IMR-90 (cell line): ENCODE results near the gene PLD5. TPM values are rescaled to one million over a fixed set of nuclear protein-coding genes. Genes with fewer than 3 reads are reported as not detected.

Experiments used
- ATAC-seq: fragments of 200-7000 bp; cut with Tn5 transposase; 2 replicates; pipeline ENCODE4 v1.9.1; 2020; ENCODE audit warnings: low read depth, mild to moderate bottlenecking, moderate library complexity
- BruUV-seq: library from RNA; stranded (reverse); fragments of 400-500 nt; replicated peaks from 2 replicates; lab custom pipeline; 2021; lab: Mats Ljungman, UMichigan
- CTCF ChIA-PET: fragments of 300-600 bp; formaldehyde crosslinking; extraction: SDS; loops from one replicate; lab custom pipeline; 2021; ENCODE audit warnings: antibody characterized with exemption; lab: Yijun Ruan, JAX
- POLR2A ChIA-PET: fragments of 300-600 bp; sonication (Branson Sonifier 250); formaldehyde crosslinking; loops from one replicate; lab custom pipeline; 2022; ENCODE audit warnings: antibody characterized with exemption; ENCODE audit not compliant: unreplicated experiment; lab: Charles Lee
- DNase-seq: peaks from one replicate; pipeline ENCODE4 v3.0.0; 2013
- H2AFZ ChIP-seq: replicated peaks from 2 replicates; pipeline ENCODE3; 2013; ENCODE audit warnings: low read length, mild to moderate bottlenecking; ENCODE audit not compliant: poor library complexity
- H2AK5ac ChIP-seq: 2 replicates; pipeline ENCODE4 v1.6.1; 2013; ENCODE audit warnings: low read depth, low read length, inconsistent platforms
- H2AK9ac ChIP-seq: replicated peaks from 2 replicates; pipeline ENCODE3; 2013; ENCODE audit warnings: mild to moderate bottlenecking, low read depth, low read length, moderate library complexity; ENCODE audit not compliant: poor library complexity
- H2BK120ac ChIP-seq: 2 replicates; pipeline ENCODE4 v1.6.1; 2013; ENCODE audit warnings: low read depth, low read length, inconsistent platforms
- H2BK15ac ChIP-seq: 3 replicates; pipeline ENCODE4 v1.6.1; 2013; ENCODE audit warnings: low read depth, low read length, inconsistent platforms
- H2BK20ac ChIP-seq: 2 replicates; pipeline ENCODE4 v1.6.1; 2013; ENCODE audit warnings: low read depth, mild to moderate bottlenecking, inconsistent platforms, low read length, moderate library complexity
- H2BK5ac ChIP-seq: 2 replicates; pipeline ENCODE4 v1.6.1; 2013; ENCODE audit warnings: mild to moderate bottlenecking, low read depth, low read length, inconsistent platforms; ENCODE audit not compliant: poor library complexity, severe bottlenecking
- H3K14ac ChIP-seq: replicated peaks from 2 replicates; pipeline ENCODE4 v1.6.1; 2013; ENCODE audit warnings: low read depth, low read length, inconsistent platforms
- H3K18ac ChIP-seq: 2 replicates; pipeline ENCODE4 v1.6.1; 2013; ENCODE audit warnings: low read depth, low read length, control low read depth
- H3K23ac ChIP-seq: 2 replicates; pipeline ENCODE4 v1.6.1; 2013; ENCODE audit warnings: low read depth, low read length, inconsistent platforms
- H3K27ac ChIP-seq: 2 replicates; pipeline ENCODE4 v1.5.1; 2013; ENCODE audit warnings: mild to moderate bottlenecking, control low read depth, low read length; ENCODE audit not compliant: insufficient read depth
- H3K27me3 ChIP-seq: 2 replicates; pipeline ENCODE4 v1.6.1; 2013; ENCODE audit warnings: low read length; ENCODE audit not compliant: control insufficient read depth, insufficient read depth
- H3K36me3 ChIP-seq: 2 replicates; pipeline ENCODE4 v1.6.1; 2013; ENCODE audit warnings: low read length, mixed read lengths; ENCODE audit not compliant: control insufficient read depth, insufficient read depth
- H3K4ac ChIP-seq: 2 replicates; pipeline ENCODE4 v1.6.1; 2013; ENCODE audit warnings: low read depth, low read length, inconsistent platforms
- H3K4me1 ChIP-seq: 2 replicates; pipeline ENCODE4 v1.6.1; 2013; ENCODE audit warnings: low read length, mixed read lengths; ENCODE audit not compliant: control insufficient read depth, insufficient read depth
- H3K4me2 ChIP-seq: 2 replicates; pipeline ENCODE4 v1.6.1; 2013; ENCODE audit warnings: low read depth, mild to moderate bottlenecking, control low read depth, low read length, moderate library complexity
- H3K4me3 ChIP-seq: 2 replicates; pipeline ENCODE4 v1.5.1; 2013; ENCODE audit warnings: low read depth, mild to moderate bottlenecking, control low read depth, low read length, moderate library complexity; ENCODE audit not compliant: insufficient read depth
- H3K56ac ChIP-seq: 2 replicates; pipeline ENCODE4 v1.6.1; 2013; ENCODE audit warnings: low read length, inconsistent platforms; ENCODE audit not compliant: insufficient read depth; ENCODE audit errors: extremely low read depth
- H3K79me1 ChIP-seq, 2 experiments: 2 replicates each; pipeline ENCODE4 v1.6.1; 2013; ENCODE audit warnings: low read length in 2 of 2, inconsistent platforms in 1 of 2, low read depth in 1 of 2
- H3K9ac ChIP-seq: 2 replicates; pipeline ENCODE4 v1.6.1; 2013; ENCODE audit warnings: low read depth, low read length, control low read depth
- H3K9me1 ChIP-seq: 2 replicates; pipeline ENCODE4 v1.6.1; 2013; ENCODE audit warnings: low read length, inconsistent platforms; ENCODE audit not compliant: insufficient read depth
- H3K9me3 ChIP-seq: 2 replicates; pipeline ENCODE4 v1.6.1; 2013; ENCODE audit warnings: low read length; ENCODE audit not compliant: control insufficient read depth, insufficient read depth
- H4K20me1 ChIP-seq: 2 replicates; pipeline ENCODE4 v1.6.1; 2013; ENCODE audit warnings: low read length, inconsistent platforms; ENCODE audit not compliant: insufficient read depth
- H4K5ac ChIP-seq: 2 replicates; pipeline ENCODE4 v1.6.1; 2013; ENCODE audit warnings: mild to moderate bottlenecking, low read depth, low read length, control low read depth
- H4K8ac ChIP-seq, 2 experiments: 2 replicates each; pipeline ENCODE4 v1.6.1; 2013; ENCODE audit warnings: low read depth in 2 of 2, low read length in 2 of 2, control low read depth in 1 of 2, inconsistent platforms in 1 of 2
- H4K91ac ChIP-seq: 2 replicates; pipeline ENCODE4 v1.6.1; 2013; ENCODE audit warnings: low read depth, low read length, inconsistent platforms; ENCODE audit not compliant: insufficient read depth
- BHLHE40 ChIP-seq: fragments of 150-350 bp; IDR thresholded peaks from 2 replicates; pipeline ENCODE4 v1.6.1; 2016; ENCODE audit warnings: mild to moderate bottlenecking, low read depth, low read length
- CEBPB ChIP-seq: IDR thresholded peaks from 2 replicates; pipeline ENCODE4 v1.6.1; 2012; ENCODE audit warnings: low read depth, low read length, improper control_type of control experiment
- CHD1 ChIP-seq: IDR thresholded peaks from 2 replicates; pipeline ENCODE4 v1.6.1; 2012; ENCODE audit warnings: low read depth, low read length, improper control_type of control experiment
- FOS ChIP-seq: fragments of 150-350 bp; IDR thresholded peaks from 2 replicates; pipeline ENCODE4 v1.6.1; 2016; ENCODE audit warnings: low read depth, low read length
- MAFK ChIP-seq: IDR thresholded peaks from 2 replicates; pipeline ENCODE4 v1.6.1; 2012; ENCODE audit warnings: low read depth, low read length, improper control_type of control experiment
- MAZ ChIP-seq: IDR thresholded peaks from 2 replicates; pipeline ENCODE4 v1.6.1; 2012; ENCODE audit warnings: low read depth, mild to moderate bottlenecking, low read length, improper control_type of control experiment, moderate library complexity, borderline replicate concordance
- NFE2L2 ChIP-seq: fragments of 150-350 bp; IDR thresholded peaks from 2 replicates; pipeline ENCODE4 v1.6.1; 2016; ENCODE audit warnings: low read depth, mild to moderate bottlenecking, low read length
- RAD21 ChIP-seq: IDR thresholded peaks from 2 replicates; pipeline ENCODE4 v1.6.1; 2012; ENCODE audit warnings: low read length, improper control_type of control experiment
- RCOR1 ChIP-seq: IDR thresholded peaks from 2 replicates; pipeline ENCODE4 v1.6.1; 2012; ENCODE audit warnings: mild to moderate bottlenecking, low read length, improper control_type of control experiment; ENCODE audit not compliant: insufficient replicate concordance
- RFX5 ChIP-seq: IDR thresholded peaks from 2 replicates; pipeline ENCODE4 v1.8.0; 2012; ENCODE audit warnings: low read depth, mild to moderate bottlenecking, low read length, moderate library complexity
- SMC3 ChIP-seq: fragments of 150-350 bp; IDR thresholded peaks from 2 replicates; pipeline ENCODE4 v1.6.1; 2016; ENCODE audit warnings: low read depth, mild to moderate bottlenecking, antibody characterized with exemption, low read length, moderate library complexity
- WGBS, 2 experiments: methylation state at CpG; one replicate each; pipeline versions ENCODE4 v1.1.5 to v1.1.7; 2013; ENCODE audit warnings: missing lambda C conversion rate in 2 of 2; ENCODE audit not compliant: insufficient read length in 1 of 2; ENCODE audit errors: extremely low coverage in 2 of 2; 5-methylcytosine and 5-hydroxymethylcytosine counted together
- dilution Hi-C: fragments of 300-500 bp; cut with HindIII; formaldehyde crosslinking; loops from one replicate; pipeline ENCODE4 v1.14.3; 2018; ENCODE audit warnings: low sequenced_read_pairs; ENCODE audit not compliant: unreplicated experiment
- in situ Hi-C: fragments of 300-500 bp; cut with MboI; formaldehyde crosslinking; loops from 3 replicates; pipeline ENCODE4 v1.14.3; 2019; ENCODE audit warnings: low sequenced_read_pairs, inconsistent platforms, mixed read lengths
- intact Hi-C: fragments of 100-400 bp; cut with micrococcal nuclease; formaldehyde crosslinking; loops from 2 replicates; pipeline ENCODE4 v1.10.0; 2022
- polyA plus RNA-seq, 3 experiments: library from polyadenylated mRNA; depleted of rRNA; stranded (reverse); fragments of >200 nt; gene quantifications; 2 replicates each; pipeline ENCODE4 v1.2.3, GENCODE V29; 2012; ENCODE audit warnings: low replicate concordance in 1 of 3
- total RNA-seq: library from RNA; depleted of rRNA; stranded (reverse); fragments of >200 nt; gene quantifications from 2 replicates; pipeline ENCODE4 v1.2.3, GENCODE V29; 2012
- TF ChIP-seq, protein P1 (sequence below): fragments of 150-350 bp; IDR thresholded peaks from 2 replicates; pipeline ENCODE4 v1.6.1; 2017; ENCODE audit warnings: mild to moderate bottlenecking, antibody characterized with exemption, low read length, low read depth
- TF ChIP-seq, protein P2 (sequence below): fragments of 150-350 bp; IDR thresholded peaks from 2 replicates; pipeline ENCODE4 v1.6.1; 2016; ENCODE audit warnings: low read depth, mild to moderate bottlenecking, low read length, moderate library complexity, borderline replicate concordance
- TF ChIP-seq, protein P3 (sequence below): conservative IDR thresholded peaks from 2 replicates; pipeline ENCODE4 v1.5.1; 2012; ENCODE audit warnings: mild to moderate bottlenecking, low read depth, low read length, improper control_type of control experiment

Gene PLD5
- total and polyA plus RNA-seq, 2 of the 4 experiments (the other 2 are of a cell fraction), result not detected

DNA sequence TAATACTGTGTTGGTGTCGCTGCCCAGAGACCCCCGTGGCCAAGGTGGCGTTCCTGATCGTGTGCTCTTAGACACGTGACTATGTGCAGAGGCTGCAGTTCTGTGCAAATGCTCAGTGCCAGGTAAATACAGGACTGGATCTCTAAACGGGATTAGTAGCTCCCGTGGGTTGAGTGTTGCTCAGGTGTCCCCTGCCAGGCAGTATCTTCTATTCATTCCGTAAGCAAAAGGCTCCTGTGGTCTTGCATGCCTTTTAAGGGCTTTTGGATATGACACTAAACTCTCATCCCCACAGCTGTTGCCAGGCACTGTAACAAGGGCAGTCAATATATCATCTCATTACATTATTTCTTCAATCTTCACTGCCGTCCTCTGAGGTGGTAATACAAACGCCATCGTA, 431.4 kb downstream of the PLD5 start:
- no peak overlapping the region for H3K27ac ChIP-seq
- no peak overlapping the region for H2BK5ac ChIP-seq
- no peak overlapping the region for H2BK20ac ChIP-seq
- WGBS, 2 experiments, result 40% methylated on average over 3 of the region's 11 CpGs; no CpG with 5 or more reads in 1 of the 2 experiments
- BruUV-seq, result no TSS peak
- DNase-seq (no peak), ATAC-seq (no peak)
- in situ Hi-C loops (no loop called here), dilution Hi-C loops (no loop called here), intact Hi-C loops (no loop called here)
- H3K27me3 ChIP-seq, result no peaks in the 10 kb centered on the region
- H3K18ac ChIP-seq, result no peak overlapping the region
- no peaks in the 10 kb centered on the region for H3K9me1 ChIP-seq
- no peak overlapping the region for H3K4ac ChIP-seq
- no peak overlapping the region for H3K4me2 ChIP-seq
- H4K5ac ChIP-seq, result no peak overlapping the region
- H2BK120ac ChIP-seq, result no peak overlapping the region
- no peak overlapping the region for H4K91ac ChIP-seq
- CTCF ChIA-PET, result no interaction called here
- no peak overlapping the region for H3K56ac ChIP-seq
- H2AK5ac ChIP-seq, result no peak overlapping the region
- H2AFZ ChIP-seq, result no peak overlapping the region
- TF ChIP-seq RCOR1 (no peak), BHLHE40 (no peak), NFE2L2 (no peak), MAFK (no peak), SMC3 (no peak), CEBPB (no peak), RFX5 (no peak), MAZ (no peak), FOS (no peak), CHD1 (no peak), RAD21 (no peak)
- TF ChIP-seq, protein P1, sequence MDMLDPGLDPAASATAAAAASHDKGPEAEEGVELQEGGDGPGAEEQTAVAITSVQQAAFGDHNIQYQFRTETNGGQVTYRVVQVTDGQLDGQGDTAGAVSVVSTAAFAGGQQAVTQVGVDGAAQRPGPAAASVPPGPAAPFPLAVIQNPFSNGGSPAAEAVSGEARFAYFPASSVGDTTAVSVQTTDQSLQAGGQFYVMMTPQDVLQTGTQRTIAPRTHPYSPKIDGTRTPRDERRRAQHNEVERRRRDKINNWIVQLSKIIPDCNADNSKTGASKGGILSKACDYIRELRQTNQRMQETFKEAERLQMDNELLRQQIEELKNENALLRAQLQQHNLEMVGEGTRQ, result no peak
- TF ChIP-seq, protein P2, sequence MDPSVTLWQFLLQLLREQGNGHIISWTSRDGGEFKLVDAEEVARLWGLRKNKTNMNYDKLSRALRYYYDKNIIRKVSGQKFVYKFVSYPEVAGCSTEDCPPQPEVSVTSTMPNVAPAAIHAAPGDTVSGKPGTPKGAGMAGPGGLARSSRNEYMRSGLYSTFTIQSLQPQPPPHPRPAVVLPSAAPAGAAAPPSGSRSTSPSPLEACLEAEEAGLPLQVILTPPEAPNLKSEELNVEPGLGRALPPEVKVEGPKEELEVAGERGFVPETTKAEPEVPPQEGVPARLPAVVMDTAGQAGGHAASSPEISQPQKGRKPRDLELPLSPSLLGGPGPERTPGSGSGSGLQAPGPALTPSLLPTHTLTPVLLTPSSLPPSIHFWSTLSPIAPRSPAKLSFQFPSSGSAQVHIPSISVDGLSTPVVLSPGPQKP, result no peak
- TF ChIP-seq, protein P3, sequence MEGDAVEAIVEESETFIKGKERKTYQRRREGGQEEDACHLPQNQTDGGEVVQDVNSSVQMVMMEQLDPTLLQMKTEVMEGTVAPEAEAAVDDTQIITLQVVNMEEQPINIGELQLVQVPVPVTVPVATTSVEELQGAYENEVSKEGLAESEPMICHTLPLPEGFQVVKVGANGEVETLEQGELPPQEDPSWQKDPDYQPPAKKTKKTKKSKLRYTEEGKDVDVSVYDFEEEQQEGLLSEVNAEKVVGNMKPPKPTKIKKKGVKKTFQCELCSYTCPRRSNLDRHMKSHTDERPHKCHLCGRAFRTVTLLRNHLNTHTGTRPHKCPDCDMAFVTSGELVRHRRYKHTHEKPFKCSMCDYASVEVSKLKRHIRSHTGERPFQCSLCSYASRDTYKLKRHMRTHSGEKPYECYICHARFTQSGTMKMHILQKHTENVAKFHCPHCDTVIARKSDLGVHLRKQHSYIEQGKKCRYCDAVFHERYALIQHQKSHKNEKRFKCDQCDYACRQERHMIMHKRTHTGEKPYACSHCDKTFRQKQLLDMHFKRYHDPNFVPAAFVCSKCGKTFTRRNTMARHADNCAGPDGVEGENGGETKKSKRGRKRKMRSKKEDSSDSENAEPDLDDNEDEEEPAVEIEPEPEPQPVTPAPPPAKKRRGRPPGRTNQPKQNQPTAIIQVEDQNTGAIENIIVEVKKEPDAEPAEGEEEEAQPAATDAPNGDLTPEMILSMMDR, result no peak
- no peaks in the 10 kb centered on the region for H3K36me3 ChIP-seq
- H3K4me3 ChIP-seq, result no peak overlapping the region
- POLR2A ChIA-PET, result no interaction called here
- no peak overlapping the region for H2BK15ac ChIP-seq
- peaks cover 23% of the 10 kb centered on the region for H3K9me3 ChIP-seq
- H3K4me1 ChIP-seq, result no peaks in the 10 kb centered on the region
- H3K14ac ChIP-seq, result no peak overlapping the region
- H4K8ac ChIP-seq, result no peak overlapping the region
- no peaks in the 10 kb centered on the region for H4K20me1 ChIP-seq
- H3K23ac ChIP-seq, result no peak overlapping the region
- no peaks in the 10 kb centered on the region for H3K79me1 ChIP-seq
- H2AK9ac ChIP-seq, result no peak overlapping the region
- H3K9ac ChIP-seq, result no peak overlapping the region
